RKO (cell line): ENCODE data around the gene ARHGEF3.

Source experiments
- DNase-seq: peaks from one replicate; pipeline ENCODE4 v3.0.0-alpha.2; 2016; ENCODE audit warnings: low spot score

Gene ARHGEF3

GRCh38 chr3:56681984-56682461, 119.7 kb downstream of the ARHGEF3 start:
- DNase-seq = no peak

GRCh38 chr3:56680054-56680580, 121.6 kb downstream of the ARHGEF3 start:
- DNase-seq = no peak
